HG03025 (cell line): ENCODE results near the gene H1-8.
"Not testable (repeated sequence)": the region's sequence is repeated elsewhere in the genome, so short reads cannot be mapped to it uniquely, and the experiment has no call there.

ENCODE experiments used
- ATAC-seq: cut with Tn5 transposase; IDR thresholded peaks from one replicate; pipeline ENCODE4 v1.9.1; 2021; ENCODE audit warnings: mild to moderate bottlenecking, moderate library complexity; ENCODE audit not compliant: unreplicated experiment, low FRiP score

H1-8 gene

GRCh38 chr3:129514110-129514509, 28.9 kb upstream of the H1-8 start:
- no peak for ATAC-seq

GRCh38 chr3:129514563-129514962, 28.4 kb upstream of the H1-8 start:
- ATAC-seq, result no peak

- not testable (repeated sequence) for ATAC-seq
Observed at GRCh38 chr3:129515108-129515820, 27.7 kb upstream of the H1-8 start.

GRCh38 chr3:129515821-129516432, 27.0 kb upstream of the H1-8 start:
- not testable (repeated sequence) for ATAC-seq

- no peak for ATAC-seq
Observed at GRCh38 chr3:129517516-129517915, 25.5 kb upstream of the H1-8 start.

GRCh38 chr3:129518038-129518561, 24.9 kb upstream of the H1-8 start:
- no peak for ATAC-seq

GRCh38 chr3:129518581-129518980, 24.4 kb upstream of the H1-8 start:
- no peak for ATAC-seq

GRCh38 chr3:129519449-129519848, 23.5 kb upstream of the H1-8 start:
- ATAC-seq, result no peak

- no peak for ATAC-seq
Observed at GRCh38 chr3:129519896-129520715, 22.9 kb upstream of the H1-8 start.

- ATAC-seq, result no peak
Observed at GRCh38 chr3:129520960-129521359, 22.0 kb upstream of the H1-8 start.

GRCh38 chr3:129521611-129522010, 21.4 kb upstream of the H1-8 start:
- ATAC-seq, result no peak

GRCh38 chr3:129522953-129523352, 20.0 kb upstream of the H1-8 start:
- ATAC-seq, result no peak

GRCh38 chr3:129524081-129524480, 18.9 kb upstream of the H1-8 start:
- no peak for ATAC-seq

GRCh38 chr3:129525341-129525968, 17.5 kb upstream of the H1-8 start:
- ATAC-seq, result no peak

- ATAC-seq, result peak; percentile 83
Observed at GRCh38 chr3:129526121-129526900, 16.7 kb upstream of the H1-8 start.

GRCh38 chr3:129527262-129527661, 15.7 kb upstream of the H1-8 start:
- no peak for ATAC-seq

- ATAC-seq, result no peak
Observed at GRCh38 chr3:129528589-129529100, 14.3 kb upstream of the H1-8 start, which contains the start of gene RHO. RHO (plus strand) TSS chr3:129528639; CDS start chr3:129528734, 95 bp downstream.

GRCh38 chr3:129529436-129530210, 13.4 kb upstream of the H1-8 start:
- no peak for ATAC-seq

- no peak for ATAC-seq
Observed at GRCh38 chr3:129530251-129530791, 12.7 kb upstream of the H1-8 start.
